IMR-90 (cell line): ENCODE data around the gene CDC14A. TPM values are rescaled to one million over a fixed set of nuclear protein-coding genes. Genes with fewer than 3 reads are reported as not detected.
"Not testable (repeated sequence)": the region's sequence is repeated elsewhere in the genome, so short reads cannot be mapped to it uniquely, and the experiment has no call there.

ENCODE experiments used
- ATAC-seq: fragments of 200-7000 bp; cut with Tn5 transposase; 2 replicates; pipeline ENCODE4 v1.9.1; 2020; ENCODE audit warnings: low read depth, mild to moderate bottlenecking, moderate library complexity
- BruUV-seq: library from RNA; stranded (reverse); fragments of 400-500 nt; replicated peaks from 2 replicates; lab custom pipeline; 2021; lab: Mats Ljungman, UMichigan
- CTCF ChIA-PET: fragments of 300-600 bp; formaldehyde crosslinking; extraction: SDS; loops from one replicate; lab custom pipeline; 2021; ENCODE audit warnings: antibody characterized with exemption; lab: Yijun Ruan, JAX
- POLR2A ChIA-PET: fragments of 300-600 bp; sonication (Branson Sonifier 250); formaldehyde crosslinking; loops from one replicate; lab custom pipeline; 2022; ENCODE audit warnings: antibody characterized with exemption; ENCODE audit not compliant: unreplicated experiment; lab: Charles Lee
- DNase-seq: peaks from one replicate; pipeline ENCODE4 v3.0.0; 2013
- H2AFZ ChIP-seq: replicated peaks from 2 replicates; pipeline ENCODE3; 2013; ENCODE audit warnings: low read length, mild to moderate bottlenecking; ENCODE audit not compliant: poor library complexity
- H2AK5ac ChIP-seq: 2 replicates; pipeline ENCODE4 v1.6.1; 2013; ENCODE audit warnings: low read depth, low read length, inconsistent platforms
- H2AK9ac ChIP-seq: replicated peaks from 2 replicates; pipeline ENCODE3; 2013; ENCODE audit warnings: mild to moderate bottlenecking, low read depth, low read length, moderate library complexity; ENCODE audit not compliant: poor library complexity
- H2BK120ac ChIP-seq: 2 replicates; pipeline ENCODE4 v1.6.1; 2013; ENCODE audit warnings: low read depth, low read length, inconsistent platforms
- H2BK15ac ChIP-seq: 3 replicates; pipeline ENCODE4 v1.6.1; 2013; ENCODE audit warnings: low read depth, low read length, inconsistent platforms
- H2BK20ac ChIP-seq: 2 replicates; pipeline ENCODE4 v1.6.1; 2013; ENCODE audit warnings: low read depth, mild to moderate bottlenecking, inconsistent platforms, low read length, moderate library complexity
- H2BK5ac ChIP-seq: 2 replicates; pipeline ENCODE4 v1.6.1; 2013; ENCODE audit warnings: mild to moderate bottlenecking, low read depth, low read length, inconsistent platforms; ENCODE audit not compliant: poor library complexity, severe bottlenecking
- H3K14ac ChIP-seq: replicated peaks from 2 replicates; pipeline ENCODE4 v1.6.1; 2013; ENCODE audit warnings: low read depth, low read length, inconsistent platforms
- H3K18ac ChIP-seq: 2 replicates; pipeline ENCODE4 v1.6.1; 2013; ENCODE audit warnings: low read depth, low read length, control low read depth
- H3K23ac ChIP-seq: 2 replicates; pipeline ENCODE4 v1.6.1; 2013; ENCODE audit warnings: low read depth, low read length, inconsistent platforms
- H3K27ac ChIP-seq: 2 replicates; pipeline ENCODE4 v1.5.1; 2013; ENCODE audit warnings: mild to moderate bottlenecking, control low read depth, low read length; ENCODE audit not compliant: insufficient read depth
- H3K27me3 ChIP-seq: 2 replicates; pipeline ENCODE4 v1.6.1; 2013; ENCODE audit warnings: low read length; ENCODE audit not compliant: control insufficient read depth, insufficient read depth
- H3K36me3 ChIP-seq: 2 replicates; pipeline ENCODE4 v1.6.1; 2013; ENCODE audit warnings: low read length, mixed read lengths; ENCODE audit not compliant: control insufficient read depth, insufficient read depth
- H3K4ac ChIP-seq: 2 replicates; pipeline ENCODE4 v1.6.1; 2013; ENCODE audit warnings: low read depth, low read length, inconsistent platforms
- H3K4me1 ChIP-seq: 2 replicates; pipeline ENCODE4 v1.6.1; 2013; ENCODE audit warnings: low read length, mixed read lengths; ENCODE audit not compliant: control insufficient read depth, insufficient read depth
- H3K4me2 ChIP-seq: 2 replicates; pipeline ENCODE4 v1.6.1; 2013; ENCODE audit warnings: low read depth, mild to moderate bottlenecking, control low read depth, low read length, moderate library complexity
- H3K4me3 ChIP-seq: 2 replicates; pipeline ENCODE4 v1.5.1; 2013; ENCODE audit warnings: low read depth, mild to moderate bottlenecking, control low read depth, low read length, moderate library complexity; ENCODE audit not compliant: insufficient read depth
- H3K56ac ChIP-seq: 2 replicates; pipeline ENCODE4 v1.6.1; 2013; ENCODE audit warnings: low read length, inconsistent platforms; ENCODE audit not compliant: insufficient read depth; ENCODE audit errors: extremely low read depth
- H3K79me1 ChIP-seq, 2 experiments: 2 replicates each; pipeline ENCODE4 v1.6.1; 2013; ENCODE audit warnings: low read length in 2 of 2, inconsistent platforms in 1 of 2, low read depth in 1 of 2
- H3K9ac ChIP-seq: 2 replicates; pipeline ENCODE4 v1.6.1; 2013; ENCODE audit warnings: low read depth, low read length, control low read depth
- H3K9me1 ChIP-seq: 2 replicates; pipeline ENCODE4 v1.6.1; 2013; ENCODE audit warnings: low read length, inconsistent platforms; ENCODE audit not compliant: insufficient read depth
- H3K9me3 ChIP-seq: 2 replicates; pipeline ENCODE4 v1.6.1; 2013; ENCODE audit warnings: low read length; ENCODE audit not compliant: control insufficient read depth, insufficient read depth
- H4K20me1 ChIP-seq: 2 replicates; pipeline ENCODE4 v1.6.1; 2013; ENCODE audit warnings: low read length, inconsistent platforms; ENCODE audit not compliant: insufficient read depth
- H4K5ac ChIP-seq: 2 replicates; pipeline ENCODE4 v1.6.1; 2013; ENCODE audit warnings: mild to moderate bottlenecking, low read depth, low read length, control low read depth
- H4K8ac ChIP-seq, 2 experiments: 2 replicates each; pipeline ENCODE4 v1.6.1; 2013; ENCODE audit warnings: low read depth in 2 of 2, low read length in 2 of 2, control low read depth in 1 of 2, inconsistent platforms in 1 of 2
- H4K91ac ChIP-seq: 2 replicates; pipeline ENCODE4 v1.6.1; 2013; ENCODE audit warnings: low read depth, low read length, inconsistent platforms; ENCODE audit not compliant: insufficient read depth
- WGBS, 2 experiments: methylation state at CpG; one replicate each; pipeline versions ENCODE4 v1.1.5 to v1.1.7; 2013; ENCODE audit warnings: missing lambda C conversion rate in 2 of 2; ENCODE audit not compliant: insufficient read length in 1 of 2; ENCODE audit errors: extremely low coverage in 2 of 2; 5-methylcytosine and 5-hydroxymethylcytosine counted together
- dilution Hi-C: fragments of 300-500 bp; cut with HindIII; formaldehyde crosslinking; loops from one replicate; pipeline ENCODE4 v1.14.3; 2018; ENCODE audit warnings: low sequenced_read_pairs; ENCODE audit not compliant: unreplicated experiment
- in situ Hi-C: fragments of 300-500 bp; cut with MboI; formaldehyde crosslinking; loops from 3 replicates; pipeline ENCODE4 v1.14.3; 2019; ENCODE audit warnings: low sequenced_read_pairs, inconsistent platforms, mixed read lengths
- intact Hi-C: fragments of 100-400 bp; cut with micrococcal nuclease; formaldehyde crosslinking; loops from 2 replicates; pipeline ENCODE4 v1.10.0; 2022
- polyA plus RNA-seq, 3 experiments: library from polyadenylated mRNA; depleted of rRNA; stranded (reverse); fragments of >200 nt; gene quantifications; 2 replicates each; pipeline ENCODE4 v1.2.3, GENCODE V29; 2012; ENCODE audit warnings: low replicate concordance in 1 of 3
- total RNA-seq: library from RNA; depleted of rRNA; stranded (reverse); fragments of >200 nt; gene quantifications from 2 replicates; pipeline ENCODE4 v1.2.3, GENCODE V29; 2012

Gene CDC14A
- total and polyA plus RNA-seq, 2 of the 4 experiments (the other 2 are of a cell fraction) = 1.7 to 3.0 TPM

DNA sequence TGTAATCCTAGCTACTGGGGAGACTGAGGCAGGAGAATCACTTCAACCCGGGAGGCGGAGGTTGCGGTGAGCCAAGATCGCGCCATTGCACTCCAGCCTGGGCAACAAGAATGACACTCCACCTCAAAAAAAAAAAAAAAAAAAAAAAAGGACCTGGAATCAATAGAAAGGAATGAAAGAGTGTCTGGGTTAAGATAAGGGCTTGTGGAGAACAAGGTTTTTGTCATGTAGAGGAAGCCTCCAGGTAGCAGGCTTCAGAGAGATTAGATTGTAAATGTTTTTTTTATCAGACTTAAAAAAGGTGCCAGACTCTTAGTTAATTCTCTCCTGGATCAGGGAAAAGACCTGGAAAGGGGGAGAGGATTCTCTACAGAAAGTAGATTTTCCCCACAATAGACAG is 14.4 kb upstream of the CDC14A start:
- H3K18ac ChIP-seq, dilution Hi-C loops, H3K79me1 ChIP-seq, H4K8ac ChIP-seq, H3K23ac ChIP-seq, BruUV-seq, H2AK5ac ChIP-seq, H3K27me3 ChIP-seq, DNase-seq, POLR2A ChIA-PET, H2AFZ ChIP-seq, H3K4me2 ChIP-seq, H3K14ac ChIP-seq, H3K9me3 ChIP-seq, H3K9me1 ChIP-seq, H3K36me3 ChIP-seq, H4K5ac ChIP-seq, H3K27ac ChIP-seq, ATAC-seq, H2BK120ac ChIP-seq, intact Hi-C loops, H3K4me3 ChIP-seq, H4K91ac ChIP-seq, H2BK15ac ChIP-seq, H2AK9ac ChIP-seq, H3K56ac ChIP-seq, H4K20me1 ChIP-seq, H3K4me1 ChIP-seq, CTCF ChIA-PET, H3K4ac ChIP-seq, H2BK20ac ChIP-seq, H2BK5ac ChIP-seq, in situ Hi-C loops, H3K9ac ChIP-seq: not testable (repeated sequence)
- no CpG with 5 or more reads among the region's 5 CpGs for WGBS, 2 experiments

DNA sequence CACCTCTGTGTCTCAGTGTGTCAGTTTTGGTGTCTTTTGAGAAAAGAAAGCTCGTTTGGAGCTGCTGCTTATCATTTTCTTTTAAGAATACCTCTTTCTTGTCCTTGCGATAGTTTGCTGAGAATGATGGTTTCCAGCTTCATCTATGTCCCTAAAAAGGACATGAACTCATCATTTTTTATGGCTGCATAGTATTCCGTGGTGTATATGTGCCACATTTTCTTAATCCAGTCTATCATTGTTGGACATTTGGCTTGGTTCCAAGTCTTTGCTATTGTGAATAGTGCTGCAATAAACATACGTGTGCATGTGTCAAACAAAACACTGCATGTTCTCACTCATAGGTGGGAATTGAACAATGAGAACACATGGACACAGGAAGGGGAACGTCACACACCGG is 12.6 kb upstream of the CDC14A start:
- H4K20me1 ChIP-seq, DNase-seq: not testable (repeated sequence)

More for the DNA sequence above, 12.6 kb upstream of the CDC14A start:
- H3K27me3 ChIP-seq, H2BK20ac ChIP-seq, H3K36me3 ChIP-seq, H3K18ac ChIP-seq, H4K8ac ChIP-seq, H3K9ac ChIP-seq, BruUV-seq, H4K5ac ChIP-seq, H3K4me1 ChIP-seq, H4K91ac ChIP-seq, H3K9me3 ChIP-seq, H2AFZ ChIP-seq, H3K4ac ChIP-seq, H2BK5ac ChIP-seq, H2AK5ac ChIP-seq, H3K14ac ChIP-seq, H3K56ac ChIP-seq, H2AK9ac ChIP-seq, dilution Hi-C loops, H2BK15ac ChIP-seq, ATAC-seq, H3K4me2 ChIP-seq, H3K79me1 ChIP-seq, H3K9me1 ChIP-seq, CTCF ChIA-PET, H3K27ac ChIP-seq, in situ Hi-C loops, H3K4me3 ChIP-seq, H3K23ac ChIP-seq, H2BK120ac ChIP-seq, intact Hi-C loops: not testable (repeated sequence)
- POLR2A ChIA-PET = interaction anchor here (0.6 kb wide), 1 partner anchor 49 kb away, joined by 4 read pairs; no protein-coding TSS in a partner anchor
- no CpG with 5 or more reads among the region's 6 CpGs for WGBS, 2 experiments
